ENCODE measurements around the gene TRMT10B.
A peak's percentile ranks its signal among the peaks of the same experiment; 100 is the strongest.

The TRMT10B gene, protein sequence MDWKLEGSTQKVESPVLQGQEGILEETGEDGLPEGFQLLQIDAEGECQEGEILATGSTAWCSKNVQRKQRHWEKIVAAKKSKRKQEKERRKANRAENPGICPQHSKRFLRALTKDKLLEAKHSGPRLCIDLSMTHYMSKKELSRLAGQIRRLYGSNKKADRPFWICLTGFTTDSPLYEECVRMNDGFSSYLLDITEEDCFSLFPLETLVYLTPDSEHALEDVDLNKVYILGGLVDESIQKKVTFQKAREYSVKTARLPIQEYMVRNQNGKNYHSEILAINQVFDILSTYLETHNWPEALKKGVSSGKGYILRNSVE

DNA sequence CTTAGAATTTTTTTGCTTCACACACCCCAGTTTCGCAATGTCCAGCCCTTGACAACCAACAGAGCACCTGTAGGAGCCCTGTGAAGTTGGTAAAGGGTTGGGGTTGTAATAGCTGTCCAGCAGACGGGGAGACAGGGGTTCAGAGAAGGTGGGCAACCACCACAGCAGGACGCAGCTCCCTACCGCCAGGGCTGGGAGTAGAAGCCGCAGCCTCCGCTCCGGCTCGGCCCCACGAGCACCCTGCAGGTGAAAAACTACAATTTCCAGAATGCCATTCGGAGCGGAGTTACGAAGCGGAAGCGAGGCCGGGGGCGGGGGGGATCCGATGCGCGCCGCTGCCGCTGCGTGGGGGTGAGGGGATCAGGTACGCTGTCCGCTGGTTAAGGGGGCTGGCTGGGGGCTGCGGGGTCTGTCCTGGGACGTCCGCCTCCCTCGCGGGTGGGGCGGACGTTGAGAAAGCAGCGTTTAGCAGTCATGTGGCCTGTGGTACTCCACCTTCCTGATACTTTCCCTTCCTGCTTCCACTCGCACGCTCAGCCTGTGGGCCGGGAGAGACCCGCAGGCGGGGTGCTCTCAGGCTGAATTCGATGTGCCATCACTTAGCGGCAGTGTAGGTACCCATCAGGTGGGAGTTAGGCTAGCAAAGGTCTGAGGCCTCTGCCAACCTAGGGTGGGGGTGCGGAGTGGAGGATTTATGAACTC is at the start of gene TRMT10B:
Gene TRMT10B (plus strand): TSS at position 317 of the 702 bp plus-strand sequence. CDS start 8,127 bp downstream, outside the sequence.
- FAIRE-seq (no peak), DNase-seq (ENCODE audit: insufficient read length, low spot score) (peak; percentile 73)

DNA sequence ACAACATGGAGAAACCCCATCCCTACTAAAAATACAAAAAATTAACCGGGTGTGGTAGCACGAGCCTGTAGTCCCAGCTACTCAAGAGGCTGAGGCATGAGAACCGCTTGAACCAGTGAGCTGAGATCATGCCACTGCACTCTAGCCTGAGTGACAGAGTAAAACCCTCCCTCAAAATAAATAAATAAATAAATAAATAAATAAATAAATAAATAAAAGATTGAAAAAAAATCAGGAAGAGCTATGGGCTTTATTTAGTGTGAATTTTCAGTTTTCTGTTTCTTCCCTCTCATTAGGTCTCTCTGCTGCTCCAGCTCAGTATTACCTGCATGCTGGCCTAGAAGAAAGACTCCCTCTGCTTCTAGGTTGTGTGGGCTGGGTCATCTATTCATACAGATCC is 47.8 kb upstream of the TRMT10B start:
- FAIRE-seq (no peak), DNase-seq (ENCODE audit: insufficient read length, low spot score) (no peak)

DNA sequence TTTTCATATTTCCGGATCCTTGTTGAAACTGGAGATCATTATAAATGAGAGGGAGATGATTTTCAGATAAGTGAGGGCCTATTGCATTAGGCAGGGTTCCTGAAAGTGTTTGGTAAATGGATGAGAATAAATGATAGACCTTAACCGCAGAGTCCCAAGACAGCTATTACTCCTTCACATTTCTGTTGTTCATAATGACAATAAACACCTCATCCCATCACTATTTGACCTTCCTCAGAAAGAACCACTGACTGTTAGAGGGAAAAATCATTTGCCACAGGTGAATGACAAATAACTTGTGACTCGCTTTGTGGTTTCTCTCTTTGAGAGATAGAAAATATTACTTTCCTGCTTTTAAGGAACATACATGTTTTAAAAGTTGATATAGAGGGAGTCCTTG is 47.3 kb upstream of the TRMT10B start:
- DNase-seq (ENCODE audit: insufficient read length, low spot score) (no peak), FAIRE-seq (no peak)

DNA sequence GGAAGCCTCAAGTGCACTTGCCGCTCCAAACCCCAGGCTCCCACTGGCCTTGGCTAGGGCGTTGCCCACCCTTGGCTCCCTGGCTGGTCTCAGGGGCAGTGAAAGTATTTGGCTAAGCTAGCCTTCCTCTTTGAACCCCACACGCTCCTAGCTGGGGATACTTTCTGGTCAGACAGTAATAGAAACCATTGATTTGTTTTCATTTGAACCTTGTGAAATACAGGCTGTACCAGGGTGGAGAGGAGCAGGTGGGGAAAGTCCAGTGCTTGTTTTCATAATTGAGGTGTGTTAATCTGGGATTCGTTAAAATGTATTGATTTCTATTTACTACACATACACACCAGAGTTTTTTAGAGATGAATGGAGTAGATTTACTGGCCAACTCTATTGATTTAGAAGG is 45.9 kb upstream of the TRMT10B start:
- FAIRE-seq (no peak), DNase-seq (ENCODE audit: insufficient read length, low spot score) (no peak)

DNA sequence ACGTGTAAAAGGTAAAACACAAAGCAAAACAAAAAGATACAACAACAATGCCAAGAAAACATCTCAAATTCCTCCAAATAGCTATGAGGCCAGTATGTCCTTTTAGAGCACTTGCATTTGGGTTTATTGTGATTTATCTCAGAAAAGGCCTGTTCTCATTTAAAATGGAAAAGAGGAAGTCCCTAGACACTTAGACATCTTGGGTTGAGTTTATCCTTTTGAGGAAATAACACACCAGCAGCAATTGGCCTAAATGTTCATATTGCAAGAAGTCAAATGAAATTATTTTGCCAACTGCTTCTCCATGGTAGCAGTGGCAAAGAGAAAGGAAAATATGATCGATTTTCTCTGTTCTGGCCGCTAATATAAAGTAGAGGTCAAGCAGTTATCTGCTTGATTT is 43.6 kb upstream of the TRMT10B start:
- FAIRE-seq = no peak

DNA sequence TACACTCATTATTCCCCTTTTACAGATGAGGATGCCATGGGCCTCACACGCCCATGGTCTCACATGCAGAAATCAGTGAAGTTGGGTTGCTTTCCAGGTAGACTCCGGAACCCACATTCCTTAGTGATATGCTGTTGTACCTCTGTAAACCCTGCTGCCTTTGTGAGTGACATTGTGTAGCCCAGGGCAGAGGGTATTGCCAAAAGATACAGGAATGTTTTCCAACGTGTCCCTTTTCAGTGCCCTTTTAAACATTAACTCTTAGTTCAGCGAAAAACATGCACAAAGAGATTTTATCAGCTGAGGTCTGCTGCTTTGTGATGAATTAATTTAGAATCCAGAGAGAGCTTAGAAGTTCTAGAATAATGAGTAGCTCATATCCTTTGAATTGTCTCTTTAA is 38.3 kb upstream of the TRMT10B start:
- no peak for FAIRE-seq
- no peak for DNase-seq (ENCODE audit: insufficient read length, low spot score)

More for the DNA sequence above, 43.6 kb upstream of the TRMT10B start:
- no peak for DNase-seq (ENCODE audit: insufficient read length, low spot score)

DNA sequence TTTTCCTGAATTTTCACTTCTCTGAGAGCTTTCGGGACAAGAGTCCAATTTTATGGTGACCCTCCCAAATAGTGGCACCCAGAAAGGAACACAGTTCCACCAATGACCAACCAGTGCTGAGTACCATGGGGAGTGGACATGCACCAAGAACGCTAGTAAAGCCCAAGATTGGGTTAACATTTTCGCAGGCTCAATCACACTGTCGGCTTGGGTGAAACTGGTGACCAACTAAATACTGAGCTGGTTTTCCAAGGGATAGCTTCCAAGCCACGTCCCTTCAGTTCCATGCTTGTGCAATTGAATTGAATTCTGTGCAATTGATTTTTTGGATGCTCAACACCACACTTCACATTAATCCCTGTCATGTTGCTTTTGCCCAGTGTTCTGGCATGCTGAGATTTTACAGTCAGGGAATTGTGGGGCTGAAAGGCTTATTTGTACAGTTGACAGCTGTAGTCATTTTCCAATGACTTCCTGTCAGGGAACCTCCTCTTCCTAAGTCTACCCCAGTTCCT is 37.6 kb upstream of the TRMT10B start:
- no peak for FAIRE-seq
- DNase-seq (ENCODE audit: insufficient read length, low spot score) = no peak

DNA sequence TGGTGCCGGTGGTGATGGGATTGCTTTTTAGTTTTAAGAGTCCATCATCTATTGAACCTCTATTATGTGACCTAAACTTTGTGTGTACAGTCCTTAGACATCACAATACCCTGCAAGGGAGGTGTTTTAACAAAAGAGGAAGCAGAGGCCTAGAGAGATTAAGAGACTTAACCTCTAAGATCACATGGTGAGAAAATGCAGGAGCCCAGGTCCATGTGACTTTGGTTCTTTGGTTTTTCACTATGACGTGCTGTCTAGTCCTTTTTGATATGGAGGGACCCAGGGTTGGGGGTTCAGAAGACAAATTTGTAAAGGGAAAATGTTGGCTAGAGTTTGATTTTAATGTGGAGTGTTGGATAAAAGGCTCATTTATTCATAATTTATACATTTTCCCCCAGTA is 34.1 kb upstream of the TRMT10B start:
- FAIRE-seq = no peak

DNA sequence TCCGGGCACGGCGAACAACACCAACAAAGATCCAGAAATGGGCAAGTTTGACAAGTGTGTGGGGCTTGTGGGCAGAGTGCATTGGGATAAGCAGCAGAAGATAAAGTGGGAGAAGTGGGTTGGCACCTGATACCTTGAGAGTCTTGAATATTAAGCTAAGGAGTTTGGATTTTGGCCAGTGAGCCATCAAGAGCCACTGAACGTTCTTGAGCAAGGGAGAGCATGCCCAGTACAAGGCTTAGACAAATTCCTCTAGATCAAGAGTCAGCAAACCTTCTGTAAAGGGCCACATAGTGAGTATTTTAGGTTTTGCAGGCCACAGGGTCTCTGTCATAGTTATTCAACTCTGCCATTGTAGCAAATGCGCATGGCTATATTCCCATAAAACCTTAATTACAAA is 26.6 kb upstream of the TRMT10B start:
- FAIRE-seq = no peak

More for the DNA sequence above, 34.1 kb upstream of the TRMT10B start:
- no peak for DNase-seq (ENCODE audit: insufficient read length, low spot score)

DNA sequence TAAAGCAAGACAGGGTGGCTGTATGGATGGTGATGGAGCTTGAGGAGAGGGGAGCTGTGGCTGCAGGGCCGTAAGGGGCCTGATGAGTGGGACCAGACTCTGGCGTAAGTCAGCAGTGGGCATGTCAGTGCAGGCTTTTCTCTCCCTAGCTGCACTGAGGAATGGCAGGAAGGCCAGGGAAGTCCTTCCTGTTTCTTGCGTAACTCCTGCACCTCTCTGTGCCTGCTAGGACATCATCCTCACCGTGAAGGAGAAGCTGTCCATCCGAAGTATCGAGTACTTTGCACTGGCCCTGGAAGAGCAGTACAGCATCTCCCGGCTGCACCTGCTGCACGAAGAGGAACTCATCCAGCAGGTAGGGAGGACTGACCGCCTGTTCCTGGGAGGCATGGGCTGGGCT is 24.1 kb upstream of the TRMT10B start:
- DNase-seq (ENCODE audit: insufficient read length, low spot score) = no peak
- FAIRE-seq = no peak

More for the DNA sequence above, 26.6 kb upstream of the TRMT10B start:
- DNase-seq (ENCODE audit: insufficient read length, low spot score) = no peak

DNA sequence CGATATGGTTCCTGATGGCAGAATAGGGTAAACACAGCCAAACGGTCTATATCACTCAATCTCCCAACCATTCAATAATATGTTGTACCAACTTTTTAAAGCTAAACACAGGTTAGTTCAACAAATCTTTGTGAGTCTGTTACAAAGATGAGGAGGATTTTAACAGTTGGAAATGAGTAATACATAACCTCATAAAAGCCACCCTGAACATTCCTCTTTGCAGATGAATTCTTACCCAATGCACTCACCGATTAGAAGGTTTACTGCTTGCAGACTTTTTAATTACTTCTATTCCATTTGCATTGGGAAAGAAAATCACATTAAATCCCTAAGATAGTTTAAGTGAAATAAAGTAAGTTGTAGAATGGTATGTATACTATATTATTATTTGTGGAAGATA is 23.3 kb upstream of the TRMT10B start:
- DNase-seq (ENCODE audit: insufficient read length, low spot score) (no peak), FAIRE-seq (no peak)

DNA sequence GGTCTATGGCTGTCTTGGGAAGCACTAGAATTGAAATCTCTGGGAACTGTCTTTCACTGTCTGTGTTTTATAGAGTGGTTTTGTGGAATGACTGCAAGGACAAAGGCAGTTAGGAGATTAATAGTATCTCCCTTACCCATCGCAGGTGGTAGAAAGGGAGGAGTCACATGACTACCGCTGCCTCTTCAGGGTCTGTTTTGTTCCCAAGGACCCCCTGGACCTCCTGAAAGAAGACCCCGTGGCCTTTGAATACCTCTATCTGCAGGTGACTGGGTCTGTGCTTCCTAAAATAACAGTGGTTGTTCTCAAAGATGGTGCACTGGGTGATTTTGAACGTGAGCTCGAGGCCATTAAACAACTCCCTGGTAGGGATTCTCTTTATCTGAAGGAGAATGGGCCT is 22.8 kb upstream of the TRMT10B start:
- FAIRE-seq (no peak), DNase-seq (ENCODE audit: insufficient read length, low spot score) (no peak)

DNA sequence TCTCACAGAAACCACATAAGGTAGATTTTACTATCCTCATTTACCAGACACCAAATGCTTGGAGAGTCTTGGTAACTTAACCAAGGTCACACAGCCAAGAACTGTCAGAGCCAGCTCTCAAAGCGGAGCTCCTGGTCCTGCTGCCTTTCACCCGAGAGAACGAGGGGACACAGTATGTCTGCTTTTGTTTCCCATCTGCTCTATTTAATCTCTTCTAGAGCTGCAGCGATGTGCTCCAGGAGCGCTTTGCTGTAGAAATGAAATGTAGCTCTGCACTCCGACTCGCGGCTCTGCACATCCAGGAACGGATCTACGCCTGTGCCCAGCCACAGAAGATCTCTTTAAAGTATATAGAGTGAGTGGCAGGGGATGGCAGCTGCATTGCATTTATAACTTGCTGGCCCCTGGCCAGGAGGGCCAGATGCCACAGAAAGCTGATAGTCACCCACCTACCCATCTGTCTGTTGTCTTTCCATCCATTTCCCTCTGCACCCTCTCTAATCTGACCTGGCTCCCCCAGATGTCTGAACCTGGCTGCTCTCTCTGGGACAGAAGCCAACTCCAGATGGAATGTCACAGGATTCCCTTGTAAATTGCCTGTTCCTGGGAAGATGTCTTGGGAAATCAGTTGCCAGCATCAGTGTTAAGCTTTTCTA is 21.4 kb upstream of the TRMT10B start:
- FAIRE-seq (no peak), DNase-seq (ENCODE audit: insufficient read length, low spot score) (no peak)

DNA sequence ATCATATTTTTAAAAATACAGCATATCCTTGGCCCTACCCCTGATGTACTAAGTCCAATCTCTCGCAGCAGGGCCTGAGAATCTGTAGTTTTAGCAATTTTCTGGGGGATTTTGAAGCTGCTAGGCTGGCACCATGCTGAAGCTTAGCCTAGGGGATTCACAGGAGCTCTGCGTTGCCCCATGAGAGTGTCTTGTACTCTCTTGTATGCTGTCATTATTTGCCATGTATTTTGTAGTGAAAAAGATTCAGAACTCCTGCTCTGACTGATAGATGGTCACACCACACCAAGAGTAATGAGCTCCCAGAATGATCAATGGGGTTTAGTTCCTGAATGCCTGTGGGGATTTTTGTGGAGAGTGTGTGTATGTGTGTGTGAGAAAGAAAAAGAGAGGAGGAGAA is 20.7 kb upstream of the TRMT10B start:
- DNase-seq (ENCODE audit: insufficient read length, low spot score) (no peak), FAIRE-seq (no peak)

DNA sequence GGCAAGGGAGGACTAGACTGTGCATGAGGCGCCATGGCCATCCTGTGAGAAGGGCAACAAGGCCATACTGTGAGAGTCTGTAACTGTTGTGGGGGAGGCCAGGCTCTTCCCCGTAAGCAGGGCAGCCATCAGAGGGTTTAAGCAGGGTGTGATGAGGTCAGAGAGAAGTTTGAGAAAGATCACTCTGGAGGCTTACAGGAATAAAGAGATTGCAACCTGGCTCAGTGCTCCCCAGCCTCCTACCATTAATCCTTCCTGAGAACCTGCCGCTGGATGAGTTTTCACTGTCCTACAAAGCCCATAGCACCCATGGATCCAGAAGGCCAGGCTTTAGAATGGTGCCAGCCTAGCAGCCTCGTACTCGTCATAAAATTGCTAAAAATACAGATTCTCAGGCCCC is 14.4 kb upstream of the TRMT10B start:
- DNase-seq (ENCODE audit: insufficient read length, low spot score) (no peak), FAIRE-seq (no peak)

DNA sequence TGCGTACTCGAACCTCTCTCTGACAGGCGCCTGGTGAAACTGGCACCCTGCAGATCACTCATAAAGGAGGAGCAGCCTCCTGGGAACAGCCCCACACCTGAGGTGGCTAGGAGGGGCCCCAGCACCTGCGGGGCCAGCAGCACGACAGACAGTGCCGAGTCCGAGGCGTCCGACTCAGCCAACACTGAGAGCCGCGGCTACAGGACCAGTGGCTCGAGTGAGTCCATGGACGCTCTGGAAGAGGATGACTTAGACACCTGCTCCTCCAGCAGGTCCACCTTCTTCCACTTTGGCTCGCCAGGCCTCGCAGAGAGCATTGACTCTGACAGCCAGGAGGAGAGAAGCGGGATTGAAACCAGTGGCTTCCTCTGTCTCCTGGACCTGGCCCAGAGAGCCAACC is 13.5 kb upstream of the TRMT10B start:
- no peak for DNase-seq (ENCODE audit: insufficient read length, low spot score)
- no peak for FAIRE-seq

DNA sequence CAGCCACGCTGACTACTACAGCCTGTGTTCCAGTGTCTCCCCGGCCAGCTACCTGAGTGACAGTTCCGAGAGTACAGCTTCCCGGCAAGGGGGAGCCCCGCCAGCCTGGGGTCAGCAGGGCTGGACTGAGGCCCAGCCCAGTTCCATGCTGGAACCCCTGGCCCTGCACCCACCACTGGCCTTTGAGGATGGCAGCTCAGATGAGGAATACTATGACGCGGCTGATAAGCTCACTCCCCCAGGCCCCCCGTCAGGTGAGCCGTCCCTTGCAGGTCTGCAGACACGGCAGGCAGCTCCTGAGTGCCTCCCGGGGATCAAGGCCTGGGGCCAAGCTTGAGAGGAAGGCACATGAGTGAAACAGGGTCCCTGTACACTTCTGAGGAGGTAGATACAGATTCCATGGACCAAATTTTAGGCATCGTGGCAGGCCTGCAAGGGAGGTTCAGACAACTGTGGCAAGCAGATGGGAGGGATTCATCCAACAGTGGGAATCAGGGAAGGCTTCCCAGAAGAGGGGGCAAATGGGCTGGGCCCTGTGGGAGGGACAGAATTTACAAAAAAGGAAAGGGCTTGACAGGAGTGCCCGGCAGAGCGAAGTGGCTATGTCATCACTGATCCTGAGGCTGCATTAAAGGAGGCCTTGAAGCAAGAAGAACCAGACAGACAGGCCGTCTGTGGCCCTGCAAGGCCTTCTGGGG is 12.8 kb upstream of the TRMT10B start:
- DNase-seq (ENCODE audit: insufficient read length, low spot score) = no peak

DNA sequence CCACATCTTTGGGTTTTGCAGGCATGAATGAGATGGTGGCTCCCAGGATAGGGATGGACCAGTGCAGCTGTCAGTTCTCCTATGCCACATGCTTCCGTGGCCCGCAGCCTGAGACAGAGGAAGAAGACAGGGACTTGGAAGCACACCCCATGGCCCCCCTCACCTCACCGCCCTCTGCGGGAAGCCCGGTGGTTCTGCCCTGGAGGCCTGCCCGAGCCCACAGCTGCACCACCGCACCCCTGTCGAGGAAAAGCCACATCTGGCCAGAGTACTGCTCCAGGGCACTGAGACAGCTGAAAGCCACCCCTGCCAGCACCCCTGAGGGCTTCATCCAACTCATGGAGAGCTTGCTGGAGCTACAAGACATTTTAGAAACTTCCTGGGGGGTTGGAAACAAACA is 7.6 kb upstream of the TRMT10B start:
- DNase-seq (ENCODE audit: insufficient read length, low spot score) (no peak), FAIRE-seq (no peak)

More for the DNA sequence above, 12.8 kb upstream of the TRMT10B start:
- FAIRE-seq = no peak

DNA sequence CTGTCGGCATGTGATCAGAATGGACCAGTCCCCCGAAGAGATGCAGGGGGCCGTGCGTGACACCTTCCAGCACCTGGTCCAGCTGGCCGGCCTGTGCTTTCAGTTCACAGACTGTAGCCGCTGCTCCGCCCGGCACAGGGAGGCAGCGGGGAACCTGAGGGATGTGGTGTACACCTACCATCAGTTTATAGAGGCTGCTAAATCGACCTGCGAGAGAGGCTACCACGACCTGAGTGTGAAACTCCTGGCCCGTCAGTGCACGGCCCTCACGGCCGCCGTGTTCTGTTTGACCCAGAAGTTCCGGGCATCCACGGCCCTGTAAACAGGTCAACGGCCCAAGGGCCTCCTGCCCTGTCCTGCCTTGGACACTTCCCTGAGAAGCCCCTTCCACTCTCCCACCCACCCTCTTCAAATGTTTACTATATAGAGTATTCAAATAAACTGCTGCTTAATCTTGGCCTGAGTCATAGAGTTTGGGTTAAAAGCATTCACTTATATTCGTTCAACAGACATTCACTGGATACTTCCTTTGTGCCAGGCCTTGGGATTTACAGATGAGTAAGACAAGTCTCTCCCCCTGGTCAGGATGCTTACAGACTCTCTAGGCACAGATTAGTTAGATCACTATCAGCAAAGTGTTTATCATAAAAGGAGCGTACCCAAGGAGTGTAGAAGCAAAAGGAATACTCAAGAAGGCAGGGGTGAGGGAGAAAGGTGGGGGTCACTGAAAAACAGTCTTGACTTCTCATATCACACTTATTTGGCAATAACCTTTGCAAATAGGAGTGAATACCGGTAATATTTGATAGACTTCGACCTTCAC is 6.9 kb upstream of the TRMT10B start:
- peak; percentile 36 for FAIRE-seq
- DNase-seq (ENCODE audit: insufficient read length, low spot score) = peak; percentile 34

DNA sequence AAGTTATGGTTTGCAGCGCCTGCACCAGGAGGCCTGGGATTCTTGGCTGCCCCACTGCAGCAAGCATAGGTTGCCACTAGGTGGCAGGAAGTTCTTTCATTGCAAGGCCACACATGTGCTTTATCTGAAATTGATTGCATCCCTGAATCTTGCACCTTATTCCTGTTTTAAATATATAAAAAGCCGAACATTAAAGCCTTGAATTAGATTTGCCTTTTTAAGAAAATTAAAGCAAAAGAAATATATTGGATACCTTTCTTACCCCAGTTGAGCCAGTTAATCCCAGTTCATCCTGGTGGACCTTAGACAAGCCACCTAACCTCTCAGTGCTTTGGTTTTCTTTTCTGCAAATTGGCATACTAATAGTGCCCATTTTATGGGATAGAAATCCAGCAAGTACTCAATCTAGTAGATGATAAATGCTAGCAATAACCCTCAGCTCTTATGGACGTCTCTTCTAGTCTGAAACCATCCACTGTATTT is 6.3 kb upstream of the TRMT10B start:
- FAIRE-seq (no peak), DNase-seq (ENCODE audit: insufficient read length, low spot score) (peak; percentile 78)

All from HTR-8/SVneo (cell line).